Stimulated activated naive B cell treated with anti-CD40 and anti-IgM and Interleukin-4, amounts not matched to agents 10 μg/mL and 1 μg/mL and 100 μg/mL, for 72 hours (primary cell): ENCODE measurements around the gene PROSER3.
"Not testable (repeated sequence)": the region's sequence is repeated elsewhere in the genome, so short reads cannot be mapped to it uniquely, and the experiment has no call there.

Source experiments
- ATAC-seq, 2 donors: fragments of 150-1000 bp; cut with Tn5 transposase; replicated peaks; 2 replicates each; pipeline ENCODE4 v1.10.0; 2021; ENCODE audit warnings: moderate library complexity in 1 of 2
- DNase-seq: peaks from one replicate; pipeline ENCODE4 v3.0.0; 2021
- H3K27ac Mint-ChIP-seq: one replicate; pipeline ENCODE4 v1.8.0; 2022; ENCODE audit warnings: mild to moderate bottlenecking, mixed read lengths
- H3K27me3 Mint-ChIP-seq, 2 donors: one replicate each; pipeline ENCODE4 v1.8.0; 2022; ENCODE audit warnings: mixed read lengths in 2 of 2
- H3K36me3 Mint-ChIP-seq, 2 donors: one replicate each; pipeline ENCODE4 v1.8.0; 2022; ENCODE audit warnings: mixed read lengths in 2 of 2, mild to moderate bottlenecking in 1 of 2
- H3K4me1 Mint-ChIP-seq, 2 donors: one replicate each; pipeline ENCODE4 v1.8.0; 2022; ENCODE audit warnings: mixed read lengths in 2 of 2, mild to moderate bottlenecking in 1 of 2
- H3K4me3 Mint-ChIP-seq, 2 donors: one replicate each; pipeline ENCODE4 v1.8.0; 2022; ENCODE audit warnings: mild to moderate bottlenecking in 2 of 2, mixed read lengths in 2 of 2, moderate library complexity in 1 of 2
- H3K9me3 Mint-ChIP-seq, 2 donors: one replicate each; pipeline ENCODE4 v1.8.0; 2022; ENCODE audit warnings: mixed read lengths in 2 of 2, mild to moderate bottlenecking in 1 of 2

PROSER3 gene

DNA sequence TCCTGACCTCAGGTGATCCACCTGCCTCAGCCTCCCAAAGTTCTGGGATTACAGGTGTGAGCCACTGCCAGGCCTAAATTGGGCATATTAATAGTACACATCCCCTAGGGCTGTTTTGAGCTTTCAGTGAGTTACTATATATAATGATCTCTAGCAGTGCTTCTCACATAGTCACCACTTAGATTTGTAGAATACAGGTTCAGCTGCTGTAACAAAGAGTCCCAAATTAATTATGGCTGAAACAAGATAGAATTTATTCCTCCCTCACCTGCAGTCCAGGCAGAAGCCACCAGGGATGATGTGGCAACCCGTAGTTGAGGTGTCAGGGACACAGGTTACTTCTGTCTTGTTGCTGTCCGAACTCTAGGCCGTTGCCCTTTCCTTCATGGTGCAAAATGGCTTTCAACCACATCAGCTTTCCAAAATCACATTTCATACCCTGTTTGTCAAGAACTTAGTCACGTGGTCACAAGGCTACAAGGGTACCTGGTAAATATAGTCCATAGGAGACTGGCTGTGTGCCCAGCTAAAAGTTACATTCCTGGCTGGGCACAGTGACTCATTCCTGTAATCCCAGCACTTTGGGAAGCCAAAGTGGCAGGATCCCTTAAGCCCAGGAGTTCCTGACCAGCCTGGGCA, 2.9 kb downstream of the PROSER3 start:
- Mint-ChIP-seq H3K9me3 (no peaks in the 10 kb centered on the region), H3K27me3 (peaks cover 7 to 8% of the 10 kb centered on the region in 2 donors), H3K36me3 (peaks cover 19 to 35% of the 10 kb centered on the region in 2 donors), H3K27ac (no peak overlapping the region), H3K4me3 (no peak overlapping the region), H3K4me1 (peaks cover 17 to 29% of the 10 kb centered on the region in 2 donors)
- DNase-seq (no peak), ATAC-seq (no peak)

DNA sequence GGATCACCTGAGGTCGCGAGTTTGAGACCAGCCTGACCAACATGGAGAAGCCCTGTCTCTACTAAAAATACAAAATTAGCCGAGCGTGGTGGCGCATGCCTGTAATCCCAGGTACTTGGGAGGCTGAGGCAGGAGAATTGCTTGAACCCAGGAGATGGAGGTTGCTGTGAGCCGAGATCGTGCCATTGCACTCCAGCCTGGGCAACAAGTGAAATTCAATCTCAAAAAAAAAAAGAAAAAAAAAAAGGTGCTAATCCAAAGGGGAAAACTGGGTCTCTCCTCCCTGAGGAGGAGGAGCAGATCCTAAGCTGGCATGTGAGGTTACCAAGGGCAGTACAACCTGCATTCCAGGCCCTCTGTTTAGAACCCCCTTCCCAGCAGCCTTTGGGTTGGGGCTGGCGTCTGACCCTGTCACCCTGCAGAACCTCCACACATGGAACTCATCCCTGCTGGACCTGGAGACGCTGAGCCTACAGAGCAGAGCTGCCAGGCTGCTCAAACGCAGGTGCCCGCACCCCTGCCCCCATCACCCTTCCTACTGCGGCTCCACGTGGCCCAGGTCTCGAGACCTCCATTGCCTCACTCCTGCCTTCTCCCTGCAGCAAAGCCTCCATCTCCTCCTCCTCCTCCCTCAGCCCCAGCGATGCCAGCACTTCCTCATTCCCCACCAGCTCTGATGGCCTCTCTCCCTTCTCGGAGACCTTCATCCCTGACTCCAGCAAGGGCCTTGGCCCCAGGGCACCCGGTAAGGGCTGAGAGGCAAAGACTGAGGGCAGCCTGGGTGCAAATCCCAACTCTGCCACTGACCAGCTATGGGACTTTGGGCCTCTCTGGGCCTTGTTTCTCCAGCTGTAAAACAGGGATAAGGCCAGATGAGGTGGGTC, 6.7 kb downstream of the PROSER3 start:
- H3K36me3 Mint-ChIP-seq: peaks cover 19 to 39% of the 10 kb centered on the region in 2 donors
- H3K27ac Mint-ChIP-seq: no peak overlapping the region
- peaks cover 16 to 17% of the 10 kb centered on the region in 2 donors for H3K4me1 Mint-ChIP-seq
- H3K9me3 Mint-ChIP-seq: no peaks in the 10 kb centered on the region
- no peak for ATAC-seq
- H3K27me3 Mint-ChIP-seq: no peaks in the 10 kb centered on the region
- no peak overlapping the region for H3K4me3 Mint-ChIP-seq
- no peak for DNase-seq

DNA sequence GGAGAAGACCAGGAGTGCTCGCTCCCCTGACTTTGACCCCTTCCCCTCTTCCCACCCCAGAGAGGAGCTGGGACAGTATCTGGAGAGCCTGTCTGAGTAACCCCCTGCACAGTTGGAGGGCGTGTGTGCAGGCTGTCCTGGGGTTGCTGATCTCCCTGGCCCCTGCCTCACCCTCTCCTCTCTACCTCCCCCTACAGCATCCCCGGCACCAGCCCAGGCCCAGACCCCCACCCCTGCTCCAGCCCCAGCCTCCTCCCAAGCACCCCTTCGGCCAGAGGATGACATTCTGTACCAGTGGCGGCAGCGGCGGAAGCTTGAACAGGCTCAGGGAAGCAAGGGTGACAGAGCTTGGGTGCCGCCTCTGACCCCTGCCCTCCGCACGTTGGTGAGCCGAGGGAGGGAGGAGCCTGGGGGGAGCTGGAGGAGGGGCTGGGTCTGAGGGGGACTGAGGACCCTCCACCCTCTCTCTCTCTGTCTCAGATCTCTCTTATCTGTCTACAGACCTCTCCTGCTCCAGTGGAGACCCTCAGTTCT, 8.7 kb downstream of the PROSER3 start:
- H3K36me3 Mint-ChIP-seq: peaks cover 19 to 38% of the 10 kb centered on the region in 2 donors
- H3K4me1 Mint-ChIP-seq: peaks cover 15 to 16% of the 10 kb centered on the region in 2 donors
- DNase-seq (no peak), ATAC-seq (no peak)
- H3K4me3 Mint-ChIP-seq: no peak overlapping the region
- H3K27me3 Mint-ChIP-seq: no peaks in the 10 kb centered on the region
- H3K27ac Mint-ChIP-seq: peak overlapping the region; percentile 75
- no peaks in the 10 kb centered on the region for H3K9me3 Mint-ChIP-seq

DNA sequence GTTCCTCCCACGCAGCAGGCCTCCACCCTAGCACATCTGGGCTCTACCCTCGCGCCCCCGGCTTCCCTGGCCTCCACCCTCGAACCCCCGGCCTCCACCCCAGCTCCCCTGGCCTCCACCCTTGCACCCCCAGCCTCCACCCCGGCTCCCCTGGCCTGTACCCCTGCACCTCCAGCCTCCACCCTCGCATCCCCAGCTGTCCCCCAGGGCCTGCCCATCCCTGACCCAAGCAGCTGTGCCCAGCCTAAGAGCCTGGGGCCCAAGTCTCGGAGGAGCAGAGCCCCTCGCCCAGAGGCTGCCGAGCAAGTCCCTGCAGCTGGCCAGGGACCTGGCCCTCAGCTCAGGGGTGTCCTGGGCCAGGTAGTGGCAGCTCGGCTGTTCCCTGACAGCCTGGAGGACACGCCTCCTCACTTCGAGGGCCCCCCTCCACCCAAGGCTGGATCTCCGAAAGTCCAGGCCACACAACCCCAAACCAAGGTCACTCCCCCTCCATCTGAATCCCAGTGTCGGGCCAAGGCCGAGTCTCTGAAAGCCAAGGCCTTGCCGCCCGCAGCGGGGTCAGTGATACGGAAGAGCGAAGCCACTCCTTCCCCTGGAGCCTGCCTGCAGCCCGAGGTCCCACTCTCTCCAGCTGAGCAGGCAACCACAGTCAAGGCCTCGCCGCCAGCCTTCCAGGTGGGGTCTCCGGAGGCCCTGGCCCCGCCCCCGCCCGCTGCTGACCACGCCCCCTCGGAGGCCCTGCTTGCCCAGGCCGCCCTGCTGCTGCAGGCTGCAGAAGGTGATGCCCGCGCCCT, 9.5 kb downstream of the PROSER3 start:
- no peak overlapping the region for H3K4me3 Mint-ChIP-seq
- peaks cover 16 to 32% of the 10 kb centered on the region in 2 donors for H3K36me3 Mint-ChIP-seq
- no peak for DNase-seq
- peaks cover 15 to 16% of the 10 kb centered on the region in 2 donors for H3K4me1 Mint-ChIP-seq
- peak overlapping the region; percentile 48 for H3K27ac Mint-ChIP-seq
- H3K27me3 Mint-ChIP-seq: no peaks in the 10 kb centered on the region
- H3K9me3 Mint-ChIP-seq: no peaks in the 10 kb centered on the region
- ATAC-seq: peak in 1 of 2 donors; percentile 64

DNA sequence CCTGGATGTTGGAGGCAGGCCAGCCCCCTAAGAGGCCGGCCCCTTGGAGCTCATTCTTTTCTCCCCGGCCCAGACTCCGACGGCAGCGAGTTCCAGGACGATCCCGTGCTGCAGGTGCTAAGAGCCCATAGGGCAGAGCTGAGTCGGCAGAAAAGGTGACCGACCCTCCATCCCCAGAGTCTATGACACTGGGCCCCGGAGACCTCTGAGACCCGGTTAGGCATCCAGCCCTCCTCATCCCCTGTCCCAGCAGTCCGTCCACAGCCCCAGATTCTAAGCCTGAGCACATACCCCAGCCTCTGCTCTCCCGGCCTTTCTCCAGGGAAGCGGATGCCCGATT, 10.1 kb downstream of the PROSER3 start:
- DNase-seq (no peak), ATAC-seq (no peak)
- Mint-ChIP-seq H3K4me3 (peak overlapping the region in 1 of 2 donors; percentile 52), H3K4me1 (peaks cover 15 to 16% of the 10 kb centered on the region in 2 donors), H3K36me3 (peaks cover 16 to 32% of the 10 kb centered on the region in 2 donors), H3K27ac (peak overlapping the region; percentile 48), H3K27me3 (no peaks in the 10 kb centered on the region), H3K9me3 (no peaks in the 10 kb centered on the region)

GRCh38 chr19:35772362-35772761, 14.4 kb downstream of the PROSER3 start:
- DNase-seq, H3K4me3 Mint-ChIP-seq, H3K9me3 Mint-ChIP-seq, H3K27me3 Mint-ChIP-seq, ATAC-seq, H3K27ac Mint-ChIP-seq: not testable (repeated sequence)
- peaks cover 7 to 12% of the 10 kb centered on the region in 2 donors for H3K36me3 Mint-ChIP-seq
- H3K4me1 Mint-ChIP-seq: peaks cover 18 to 28% of the 10 kb centered on the region in 2 donors

DNA sequence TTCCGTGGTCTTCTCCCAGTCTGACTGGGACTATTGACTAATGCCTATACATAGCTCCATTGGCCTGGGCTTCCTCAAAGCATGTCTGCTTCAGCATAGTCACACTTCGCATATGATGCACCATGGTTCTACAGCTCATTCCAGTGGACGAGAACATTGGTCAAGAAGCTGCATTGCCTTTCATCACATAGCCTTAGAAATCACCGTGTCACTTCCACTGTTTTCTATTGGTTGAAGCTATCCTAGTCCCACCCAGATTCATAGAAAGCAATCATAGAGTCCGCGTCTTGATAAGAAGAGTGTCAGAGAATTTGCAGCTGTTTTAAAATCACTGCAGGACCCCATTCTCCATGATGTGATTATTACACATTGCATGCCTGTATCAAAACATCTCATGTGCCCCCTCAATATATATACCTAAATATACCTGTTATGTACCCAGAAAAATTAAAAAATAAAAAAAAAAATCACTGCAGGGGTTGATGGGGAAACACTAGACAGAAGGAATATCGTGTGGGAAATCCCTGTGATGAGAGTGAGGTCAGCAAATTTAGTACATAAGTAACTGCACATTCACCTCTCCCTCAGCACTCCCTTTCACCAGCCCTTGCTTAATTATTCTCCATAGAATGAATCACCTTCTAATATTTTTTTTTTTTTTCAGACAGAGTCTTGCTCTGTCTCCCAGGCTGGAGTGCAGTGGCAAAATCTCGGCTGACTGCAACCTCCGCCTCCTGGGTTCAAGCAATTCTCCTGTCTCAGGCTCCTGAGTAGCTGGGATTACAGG, 15.2 kb downstream of the PROSER3 start:
- no peaks in the 10 kb centered on the region for H3K9me3 Mint-ChIP-seq
- peaks cover 5 to 9% of the 10 kb centered on the region in 2 donors for H3K36me3 Mint-ChIP-seq
- ATAC-seq (no peak), DNase-seq (no peak)
- H3K27me3 Mint-ChIP-seq: no peaks in the 10 kb centered on the region
- peaks cover 9 to 21% of the 10 kb centered on the region in 2 donors for H3K4me1 Mint-ChIP-seq
- H3K4me3 Mint-ChIP-seq: no peak overlapping the region
- no peak overlapping the region for H3K27ac Mint-ChIP-seq

- H3K36me3 Mint-ChIP-seq: no peaks in the 10 kb centered on the region
- H3K4me1 Mint-ChIP-seq: peaks cover 8 to 13% of the 10 kb centered on the region in 2 donors
- H3K27ac Mint-ChIP-seq: no peak overlapping the region
- DNase-seq: no peak
- H3K4me3 Mint-ChIP-seq: peak overlapping the region; percentile 76 to 81
- ATAC-seq: no peak
- H3K27me3 Mint-ChIP-seq: no peaks in the 10 kb centered on the region
- no peaks in the 10 kb centered on the region for H3K9me3 Mint-ChIP-seq
These were observed 16.5 kb downstream of the PROSER3 start for GRCh38 chr19:35774274-35775045.

GRCh38 chr19:35775046-35775297, 17.0 kb downstream of the PROSER3 start:
- Mint-ChIP-seq H3K27me3 (no peaks in the 10 kb centered on the region), H3K36me3 (no peaks in the 10 kb centered on the region), H3K4me3 (peak overlapping the region; percentile 76 to 81), H3K9me3 (no peaks in the 10 kb centered on the region), H3K27ac (peak overlapping the region; percentile 71), H3K4me1 (peaks cover 8 to 13% of the 10 kb centered on the region in 2 donors)
- DNase-seq (no peak), ATAC-seq (peak in 1 of 2 donors; percentile 17)

- Mint-ChIP-seq H3K4me3 (peak within 1 kb of the TSS; percentile 76 to 81), H3K27me3 (no peaks in the 10 kb centered on the region), H3K36me3 (no peaks in the 10 kb centered on the region), H3K27ac (peak within 1 kb of the TSS; percentile 76), H3K9me3 (no peaks in the 10 kb centered on the region), H3K4me1 (peaks cover 8 to 13% of the 10 kb centered on the region in 2 donors)
- ATAC-seq (peak; percentile 98 to 99), DNase-seq (peak; percentile 97)
These were observed 17.5 kb downstream of the PROSER3 start, which contains the start of gene ARHGAP33 for GRCh38 chr19:35775298-35776101. Gene ARHGAP33, plus strand, starts transcription at chr19:35775564. Its CDS starts 95 bp downstream, at chr19:35775659.

GRCh38 chr19:35776102-35776788, 18.3 kb downstream of the PROSER3 start:
- Mint-ChIP-seq H3K27ac (peak overlapping the region; percentile 76), H3K4me3 (peak overlapping the region; percentile 76 to 81), H3K36me3 (peaks cover 0 to 2% of the 10 kb centered on the region in 2 donors), H3K9me3 (no peaks in the 10 kb centered on the region), H3K27me3 (no peaks in the 10 kb centered on the region), H3K4me1 (peaks cover 8 to 13% of the 10 kb centered on the region in 2 donors)
- ATAC-seq (no peak), DNase-seq (no peak)
